GM18511 (cell line): ENCODE measurements around the gene NT5C2.
"Not testable (repeated sequence)": the region's sequence is repeated elsewhere in the genome, so short reads cannot be mapped to it uniquely, and the experiment has no call there.

Experiments
- ATAC-seq: cut with Tn5 transposase; IDR thresholded peaks from one replicate; pipeline ENCODE4 v1.9.1; 2021; ENCODE audit warnings: mild to moderate bottlenecking, moderate library complexity; ENCODE audit not compliant: unreplicated experiment

The NT5C2 gene

GRCh38 chr10:103193107-103193819 lies at the start of gene NT5C2:
Gene NT5C2 (minus strand): TSS chr10:103193272. CDS start chr10:103174958, 18,314 bp downstream.
- peak; percentile 76 for ATAC-seq

GRCh38 chr10:103241262-103242011 lies 48.4 kb upstream of the NT5C2 start:
- no peak for ATAC-seq

- ATAC-seq, result no peak
These were observed 45.6 kb upstream of the NT5C2 start for GRCh38 chr10:103238506-103239252.

GRCh38 chr10:103235775-103236174 lies 42.7 kb upstream of the NT5C2 start:
- ATAC-seq, result no peak

- ATAC-seq, result no peak
These were observed 39.9 kb upstream of the NT5C2 start for GRCh38 chr10:103232772-103233488.

- ATAC-seq, result no peak
These were observed 39.1 kb upstream of the NT5C2 start for GRCh38 chr10:103232131-103232673.

- no peak for ATAC-seq
These were observed 38.0 kb upstream of the NT5C2 start for GRCh38 chr10:103231047-103231551.

- ATAC-seq, result no peak
These were observed 34.3 kb upstream of the NT5C2 start for GRCh38 chr10:103227416-103227815.

GRCh38 chr10:103225939-103226338 lies 32.9 kb upstream of the NT5C2 start:
- no peak for ATAC-seq

- not testable (repeated sequence) for ATAC-seq
These were observed 31.6 kb upstream of the NT5C2 start for GRCh38 chr10:103224721-103225120.

GRCh38 chr10:103224133-103224532 lies 31.1 kb upstream of the NT5C2 start:
- no peak for ATAC-seq

GRCh38 chr10:103216362-103216761 lies 23.3 kb upstream of the NT5C2 start:
- not testable (repeated sequence) for ATAC-seq

- no peak for ATAC-seq
These were observed 22.5 kb upstream of the NT5C2 start for GRCh38 chr10:103215601-103216000.

GRCh38 chr10:103210262-103210661 lies 17.2 kb upstream of the NT5C2 start:
- not testable (repeated sequence) for ATAC-seq

- ATAC-seq, result not testable (repeated sequence)
These were observed 14.6 kb upstream of the NT5C2 start for GRCh38 chr10:103207643-103208042.

- no peak for ATAC-seq
These were observed 14.1 kb upstream of the NT5C2 start for GRCh38 chr10:103207141-103207540.

- ATAC-seq, result not testable (repeated sequence)
These were observed 13.6 kb upstream of the NT5C2 start for GRCh38 chr10:103206715-103207114.

- not testable (repeated sequence) for ATAC-seq
These were observed 12.3 kb upstream of the NT5C2 start for GRCh38 chr10:103205401-103205800.

- no peak for ATAC-seq
These were observed 11.5 kb upstream of the NT5C2 start for GRCh38 chr10:103204353-103205255.
